Endothelial cell of umbilical vein (primary cell): ENCODE data around the gene SETBP1. TPM values are rescaled to one million over a fixed set of nuclear protein-coding genes. Genes with fewer than 3 reads are reported as not detected.

Experiments
- BruUV-seq: library from RNA; stranded (reverse); fragments of 400-500 nt; replicated peaks from 2 replicates; lab custom pipeline; 2021; lab: Mats Ljungman, UMichigan
- CTCF ChIA-PET: fragments of 300-600, 350-600 bp; sonication (Branson Sonifier 250); formaldehyde crosslinking; loops from one replicate; lab custom pipeline; 2021; ENCODE audit warnings: antibody characterized with exemption, inconsistent platforms; lab: Charles Lee
- POLR2A ChIA-PET: fragments of 300-600, 350-600 bp; sonication (Branson Sonifier 250); formaldehyde crosslinking; loops from one replicate; lab custom pipeline; 2021; ENCODE audit warnings: antibody characterized with exemption, inconsistent platforms; lab: Charles Lee
- DNase-seq: peaks from one replicate; pipeline ENCODE4 v3.0.0-alpha.2; 2011; ENCODE audit warnings: low read depth, low spot score
- FAIRE-seq: peaks from 2 replicates; lab custom pipeline; 2011; peaks lifted over from hg19 to GRCh38; lab: Jason Lieb, UNC
- H2AFZ ChIP-seq: 2 replicates; pipeline ENCODE4 v1.6.0; 2012; ENCODE audit warnings: low read depth, low read length, control low read depth, inconsistent platforms
- H3K27ac ChIP-seq: 2 replicates; pipeline ENCODE4 v1.5.1; 2011; ENCODE audit warnings: low read depth, mild to moderate bottlenecking, control low read depth, low read length, moderate library complexity; ENCODE audit not compliant: insufficient read depth
- H3K27me3 ChIP-seq, 2 experiments: 2 replicates each; pipeline versions ENCODE4 v1.6.0 to v1.6.1; 2011; ENCODE audit warnings: low read length in 2 of 2, mixed read lengths in 1 of 2; ENCODE audit not compliant: control insufficient read depth in 2 of 2, insufficient read depth in 2 of 2
- H3K36me3 ChIP-seq, 2 experiments: 2 replicates in 1 of 2; 3 replicates in 1 of 2; pipeline ENCODE4 v1.5.1; 2011; ENCODE audit warnings: low read length in 2 of 2, mild to moderate bottlenecking in 1 of 2, moderate library complexity in 1 of 2; ENCODE audit not compliant: control insufficient read depth in 2 of 2, insufficient read depth in 2 of 2; ENCODE audit errors: extremely low read depth in 1 of 2
- H3K4me1 ChIP-seq: 3 replicates; pipeline ENCODE4 v1.5.1; 2011; ENCODE audit warnings: mild to moderate bottlenecking, low read length; ENCODE audit not compliant: control insufficient read depth, insufficient read depth; ENCODE audit errors: extremely low read depth
- H3K4me2 ChIP-seq: 2 replicates; pipeline ENCODE4 v1.6.1; 2011; ENCODE audit warnings: low read length, control low read depth, mixed read lengths; ENCODE audit not compliant: insufficient read depth
- H3K4me3 ChIP-seq, 3 experiments: fragments of 200-600 bp in 1 of 3; sonication (generic), shearing (Covaris generic) in 1 of 3; replicated peaks in 1 of 3; 2 replicates each; pipeline ENCODE4 v1.5.1; 2011 to 2016; ENCODE audit warnings: control low read depth in 3 of 3, low read length in 3 of 3, mild to moderate bottlenecking in 2 of 3, inconsistent platforms in 1 of 3, low read depth in 1 of 3, moderate library complexity in 1 of 3; ENCODE audit not compliant: insufficient read depth in 1 of 3
- H3K79me2 ChIP-seq: 2 replicates; pipeline ENCODE4 v1.6.0; 2012; ENCODE audit warnings: low read length, inconsistent platforms; ENCODE audit not compliant: control insufficient read depth, insufficient read depth
- H3K9ac ChIP-seq: replicated peaks from 2 replicates; pipeline ENCODE3; 2011; ENCODE audit warnings: low read length, control low read depth; ENCODE audit not compliant: insufficient read depth; ENCODE audit errors: extremely low read depth
- H3K9me1 ChIP-seq: replicated peaks from 3 replicates; pipeline ENCODE4 v1.6.0; 2011; ENCODE audit warnings: mild to moderate bottlenecking, low read length; ENCODE audit not compliant: control insufficient read depth, insufficient read depth; ENCODE audit errors: extremely low read depth
- H3K9me3 ChIP-seq: replicated peaks from 2 replicates; pipeline ENCODE4 v1.5.1; 2012; ENCODE audit warnings: low read length, inconsistent platforms; ENCODE audit not compliant: control insufficient read depth, insufficient read depth
- H4K20me1 ChIP-seq: replicated peaks from 2 replicates; pipeline ENCODE3; 2011; ENCODE audit warnings: mild to moderate bottlenecking, low read length; ENCODE audit not compliant: control insufficient read depth, insufficient read depth; ENCODE audit errors: extremely low read depth
- EZH2 ChIP-seq: IDR thresholded peaks from 2 replicates; pipeline ENCODE4 v1.6.1; 2012; ENCODE audit warnings: borderline replicate concordance, low read depth, mild to moderate bottlenecking, moderate library complexity, low read length, inconsistent platforms; ENCODE audit not compliant: severe bottlenecking
- FOS ChIP-seq: IDR thresholded peaks from 2 replicates; pipeline ENCODE4 v1.6.1; 2011; ENCODE audit warnings: mild to moderate bottlenecking, low read length, moderate library complexity, borderline replicate concordance; ENCODE audit not compliant: insufficient read depth
- GATA2 ChIP-seq: IDR thresholded peaks from 2 replicates; pipeline ENCODE4 v1.7.0; 2011; ENCODE audit warnings: low read depth, mild to moderate bottlenecking, moderate library complexity, mixed read lengths, low read length; ENCODE audit not compliant: insufficient read length, insufficient read depth
- JUN ChIP-seq: IDR thresholded peaks from 2 replicates; pipeline ENCODE4 v1.6.1; 2011; ENCODE audit warnings: borderline replicate concordance, low read depth; ENCODE audit not compliant: insufficient read length, insufficient read depth
- MAX ChIP-seq: IDR thresholded peaks from 2 replicates; pipeline ENCODE4 v1.6.1; 2011; ENCODE audit not compliant: insufficient read depth, insufficient read length
- MYC ChIP-seq: IDR thresholded peaks from one replicate; pipeline ENCODE4 v1.6.1; 2011; ENCODE audit warnings: mild to moderate bottlenecking, low read depth, low read length
- POLR2A ChIP-seq: IDR thresholded peaks from 2 replicates; pipeline ENCODE4 v1.6.1; 2012; ENCODE audit warnings: low read depth, mild to moderate bottlenecking, control low read depth, low read length
- POLR2AphosphoS5 ChIP-seq: IDR thresholded peaks from 2 replicates; pipeline ENCODE4 v1.6.1; 2012; ENCODE audit warnings: low read depth, mild to moderate bottlenecking, control low read depth, low read length, moderate library complexity; ENCODE audit not compliant: insufficient read depth
- dilution Hi-C: fragments of 300-500 bp; cut with MboI; formaldehyde crosslinking; loops from one replicate; pipeline ENCODE4 v1.15.0; 2019; ENCODE audit warnings: low sequenced_read_pairs; ENCODE audit not compliant: extremely low pct_ligation_motif_present
- intact Hi-C: fragments of 100-400 bp; cut with micrococcal nuclease; formaldehyde crosslinking; loops from one replicate; pipeline ENCODE4 v1.10.0; 2022
- polyA plus RNA-seq, 4 experiments: library from polyadenylated mRNA; depleted of rRNA in 3 of 4; stranded (reverse) in 3 of 4; unstranded in 1 of 4; fragments of >200 nt; gene quantifications; 2 replicates each; pipeline versions ENCODE4 v1.2.1 to v1.2.3, GENCODE V29; 2011 to 2012; ENCODE audit warnings: missing spikeins in 1 of 4
- total RNA-seq: library from RNA; stranded (reverse); gene quantifications from 2 replicates; pipeline ENCODE4 v1.2.3, GENCODE V29; 2021
- TF ChIP-seq, protein P1 (sequence below), 2 donors: IDR thresholded peaks; 1 replicate in 1 of 2; 2 replicates in 1 of 2; pipeline ENCODE4 v1.5.1; 2011; ENCODE audit warnings: low read length in 2 of 2, mild to moderate bottlenecking in 2 of 2, moderate library complexity in 2 of 2, control low read depth in 1 of 2, inconsistent platforms in 1 of 2, low read depth in 1 of 2; ENCODE audit not compliant: insufficient read depth in 1 of 2; ENCODE audit errors: extremely low read depth in 1 of 2

Gene SETBP1
- total and polyA plus RNA-seq, 2 donors (not counting 3 experiments of a cell fraction or from before 2014, with no cell fraction given): 0.76 to 3.1 TPM

DNA sequence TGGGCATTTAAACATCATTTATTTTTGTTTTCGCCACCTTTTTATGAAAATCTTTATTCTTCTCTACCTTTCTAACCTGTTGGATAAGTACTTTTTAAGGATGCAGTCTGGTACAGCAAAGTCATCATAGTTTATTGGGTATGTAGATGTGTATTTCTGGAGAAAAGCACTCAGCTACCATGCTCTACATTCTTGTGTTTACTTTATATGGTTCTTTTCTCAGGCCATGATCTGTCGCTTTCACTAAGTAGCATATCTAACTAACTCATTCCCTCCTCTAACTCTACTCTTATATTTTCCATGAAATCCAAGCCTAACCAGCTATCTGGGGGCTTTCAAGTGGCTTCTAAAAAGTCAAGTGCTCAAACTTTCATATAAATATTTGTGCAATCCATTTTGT, 25.3 kb upstream of the SETBP1 start:
- no peak overlapping the region for H3K27ac ChIP-seq
- DNase-seq (no peak), FAIRE-seq (no peak)
- H3K9ac ChIP-seq: no peak overlapping the region
- intact Hi-C loops: no loop called here
- dilution Hi-C loops: no loop called here
- no peaks in the 10 kb centered on the region for H3K4me1 ChIP-seq
- BruUV-seq: no TSS peak
- no peaks in the 10 kb centered on the region for H3K27me3 ChIP-seq
- ChIA-PET CTCF (no interaction called here), POLR2A (no interaction called here)
- H3K4me3 ChIP-seq: no peak overlapping the region
- H3K9me3 ChIP-seq: no peaks in the 10 kb centered on the region
- H3K79me2 ChIP-seq: no peaks in the 10 kb centered on the region
- no peaks in the 10 kb centered on the region for H3K36me3 ChIP-seq
- no peaks in the 10 kb centered on the region for H3K9me1 ChIP-seq
- no peak overlapping the region for H2AFZ ChIP-seq
- TF ChIP-seq POLR2A: no peak
- TF ChIP-seq GATA2: no peak
- TF ChIP-seq FOS: no peak
- TF ChIP-seq, protein P1, sequence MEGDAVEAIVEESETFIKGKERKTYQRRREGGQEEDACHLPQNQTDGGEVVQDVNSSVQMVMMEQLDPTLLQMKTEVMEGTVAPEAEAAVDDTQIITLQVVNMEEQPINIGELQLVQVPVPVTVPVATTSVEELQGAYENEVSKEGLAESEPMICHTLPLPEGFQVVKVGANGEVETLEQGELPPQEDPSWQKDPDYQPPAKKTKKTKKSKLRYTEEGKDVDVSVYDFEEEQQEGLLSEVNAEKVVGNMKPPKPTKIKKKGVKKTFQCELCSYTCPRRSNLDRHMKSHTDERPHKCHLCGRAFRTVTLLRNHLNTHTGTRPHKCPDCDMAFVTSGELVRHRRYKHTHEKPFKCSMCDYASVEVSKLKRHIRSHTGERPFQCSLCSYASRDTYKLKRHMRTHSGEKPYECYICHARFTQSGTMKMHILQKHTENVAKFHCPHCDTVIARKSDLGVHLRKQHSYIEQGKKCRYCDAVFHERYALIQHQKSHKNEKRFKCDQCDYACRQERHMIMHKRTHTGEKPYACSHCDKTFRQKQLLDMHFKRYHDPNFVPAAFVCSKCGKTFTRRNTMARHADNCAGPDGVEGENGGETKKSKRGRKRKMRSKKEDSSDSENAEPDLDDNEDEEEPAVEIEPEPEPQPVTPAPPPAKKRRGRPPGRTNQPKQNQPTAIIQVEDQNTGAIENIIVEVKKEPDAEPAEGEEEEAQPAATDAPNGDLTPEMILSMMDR (IDR thresholded peaks at IDR 0.05; ENCODE audit: extremely low read depth in 1 of 2, insufficient read depth in 1 of 2, low read depth in 1 of 2, low read length in 2 of 2): no peak
- no peak for TF ChIP-seq POLR2AphosphoS5
- no peak for TF ChIP-seq JUN
- no peak for TF ChIP-seq EZH2
- no peak for TF ChIP-seq MYC
- TF ChIP-seq MAX: no peak
- H3K4me2 ChIP-seq: no peak overlapping the region
- no peaks in the 10 kb centered on the region for H4K20me1 ChIP-seq
